Endothelial cell of umbilical vein (primary cell): Measurements from ENCODE around the gene KRTAP2-3. TPM values are rescaled to one million over a fixed set of nuclear protein-coding genes. Genes with fewer than 3 reads are reported as not detected.

Experiments
- BruUV-seq: library from RNA; stranded (reverse); fragments of 400-500 nt; replicated peaks from 2 replicates; lab custom pipeline; 2021; lab: Mats Ljungman, UMichigan
- CTCF ChIA-PET: fragments of 300-600, 350-600 bp; sonication (Branson Sonifier 250); formaldehyde crosslinking; loops from one replicate; lab custom pipeline; 2021; ENCODE audit warnings: antibody characterized with exemption, inconsistent platforms; lab: Charles Lee
- POLR2A ChIA-PET: fragments of 300-600, 350-600 bp; sonication (Branson Sonifier 250); formaldehyde crosslinking; loops from one replicate; lab custom pipeline; 2021; ENCODE audit warnings: antibody characterized with exemption, inconsistent platforms; lab: Charles Lee
- DNase-seq: peaks from one replicate; pipeline ENCODE4 v3.0.0-alpha.2; 2011; ENCODE audit warnings: low read depth, low spot score
- FAIRE-seq: peaks from 2 replicates; lab custom pipeline; 2011; peaks lifted over from hg19 to GRCh38; lab: Jason Lieb, UNC
- H2AFZ ChIP-seq: 2 replicates; pipeline ENCODE4 v1.6.0; 2012; ENCODE audit warnings: low read depth, low read length, control low read depth, inconsistent platforms
- H3K27ac ChIP-seq: 2 replicates; pipeline ENCODE4 v1.5.1; 2011; ENCODE audit warnings: low read depth, mild to moderate bottlenecking, control low read depth, low read length, moderate library complexity; ENCODE audit not compliant: insufficient read depth
- H3K27me3 ChIP-seq, 2 experiments: 2 replicates each; pipeline versions ENCODE4 v1.6.0 to v1.6.1; 2011; ENCODE audit warnings: low read length in 2 of 2, mixed read lengths in 1 of 2; ENCODE audit not compliant: control insufficient read depth in 2 of 2, insufficient read depth in 2 of 2
- H3K36me3 ChIP-seq, 2 experiments: 2 replicates in 1 of 2; 3 replicates in 1 of 2; pipeline ENCODE4 v1.5.1; 2011; ENCODE audit warnings: low read length in 2 of 2, mild to moderate bottlenecking in 1 of 2, moderate library complexity in 1 of 2; ENCODE audit not compliant: control insufficient read depth in 2 of 2, insufficient read depth in 2 of 2; ENCODE audit errors: extremely low read depth in 1 of 2
- H3K4me1 ChIP-seq: 3 replicates; pipeline ENCODE4 v1.5.1; 2011; ENCODE audit warnings: mild to moderate bottlenecking, low read length; ENCODE audit not compliant: control insufficient read depth, insufficient read depth; ENCODE audit errors: extremely low read depth
- H3K4me2 ChIP-seq: 2 replicates; pipeline ENCODE4 v1.6.1; 2011; ENCODE audit warnings: low read length, control low read depth, mixed read lengths; ENCODE audit not compliant: insufficient read depth
- H3K4me3 ChIP-seq, 3 experiments: fragments of 200-600 bp in 1 of 3; sonication (generic), shearing (Covaris generic) in 1 of 3; replicated peaks in 1 of 3; 2 replicates each; pipeline ENCODE4 v1.5.1; 2011 to 2016; ENCODE audit warnings: control low read depth in 3 of 3, low read length in 3 of 3, mild to moderate bottlenecking in 2 of 3, inconsistent platforms in 1 of 3, low read depth in 1 of 3, moderate library complexity in 1 of 3; ENCODE audit not compliant: insufficient read depth in 1 of 3
- H3K79me2 ChIP-seq: 2 replicates; pipeline ENCODE4 v1.6.0; 2012; ENCODE audit warnings: low read length, inconsistent platforms; ENCODE audit not compliant: control insufficient read depth, insufficient read depth
- H3K9ac ChIP-seq: replicated peaks from 2 replicates; pipeline ENCODE3; 2011; ENCODE audit warnings: low read length, control low read depth; ENCODE audit not compliant: insufficient read depth; ENCODE audit errors: extremely low read depth
- H3K9me1 ChIP-seq: replicated peaks from 3 replicates; pipeline ENCODE4 v1.6.0; 2011; ENCODE audit warnings: mild to moderate bottlenecking, low read length; ENCODE audit not compliant: control insufficient read depth, insufficient read depth; ENCODE audit errors: extremely low read depth
- H3K9me3 ChIP-seq: replicated peaks from 2 replicates; pipeline ENCODE4 v1.5.1; 2012; ENCODE audit warnings: low read length, inconsistent platforms; ENCODE audit not compliant: control insufficient read depth, insufficient read depth
- H4K20me1 ChIP-seq: replicated peaks from 2 replicates; pipeline ENCODE3; 2011; ENCODE audit warnings: mild to moderate bottlenecking, low read length; ENCODE audit not compliant: control insufficient read depth, insufficient read depth; ENCODE audit errors: extremely low read depth
- EZH2 ChIP-seq: IDR thresholded peaks from 2 replicates; pipeline ENCODE4 v1.6.1; 2012; ENCODE audit warnings: borderline replicate concordance, low read depth, mild to moderate bottlenecking, moderate library complexity, low read length, inconsistent platforms; ENCODE audit not compliant: severe bottlenecking
- FOS ChIP-seq: IDR thresholded peaks from 2 replicates; pipeline ENCODE4 v1.6.1; 2011; ENCODE audit warnings: mild to moderate bottlenecking, low read length, moderate library complexity, borderline replicate concordance; ENCODE audit not compliant: insufficient read depth
- JUN ChIP-seq: IDR thresholded peaks from 2 replicates; pipeline ENCODE4 v1.6.1; 2011; ENCODE audit warnings: borderline replicate concordance, low read depth; ENCODE audit not compliant: insufficient read length, insufficient read depth
- MYC ChIP-seq: IDR thresholded peaks from one replicate; pipeline ENCODE4 v1.6.1; 2011; ENCODE audit warnings: mild to moderate bottlenecking, low read depth, low read length
- POLR2A ChIP-seq: IDR thresholded peaks from 2 replicates; pipeline ENCODE4 v1.6.1; 2012; ENCODE audit warnings: low read depth, mild to moderate bottlenecking, control low read depth, low read length
- POLR2AphosphoS5 ChIP-seq: IDR thresholded peaks from 2 replicates; pipeline ENCODE4 v1.6.1; 2012; ENCODE audit warnings: low read depth, mild to moderate bottlenecking, control low read depth, low read length, moderate library complexity; ENCODE audit not compliant: insufficient read depth
- dilution Hi-C: fragments of 300-500 bp; cut with MboI; formaldehyde crosslinking; loops from one replicate; pipeline ENCODE4 v1.15.0; 2019; ENCODE audit warnings: low sequenced_read_pairs; ENCODE audit not compliant: extremely low pct_ligation_motif_present
- intact Hi-C: fragments of 100-400 bp; cut with micrococcal nuclease; formaldehyde crosslinking; loops from one replicate; pipeline ENCODE4 v1.10.0; 2022
- polyA plus RNA-seq, 4 experiments: library from polyadenylated mRNA; depleted of rRNA in 3 of 4; stranded (reverse) in 3 of 4; unstranded in 1 of 4; fragments of >200 nt; gene quantifications; 2 replicates each; pipeline versions ENCODE4 v1.2.1 to v1.2.3, GENCODE V29; 2011 to 2012; ENCODE audit warnings: missing spikeins in 1 of 4
- total RNA-seq: library from RNA; stranded (reverse); gene quantifications from 2 replicates; pipeline ENCODE4 v1.2.3, GENCODE V29; 2021
- TF ChIP-seq, protein P1 (sequence below): IDR thresholded peaks from 2 replicates; pipeline ENCODE4 v1.6.1; 2011; ENCODE audit not compliant: insufficient read depth, insufficient read length

KRTAP2-3 gene
- total and polyA plus RNA-seq, 2 donors (not counting 3 experiments of a cell fraction or from before 2014, with no cell fraction given) = not detected

DNA sequence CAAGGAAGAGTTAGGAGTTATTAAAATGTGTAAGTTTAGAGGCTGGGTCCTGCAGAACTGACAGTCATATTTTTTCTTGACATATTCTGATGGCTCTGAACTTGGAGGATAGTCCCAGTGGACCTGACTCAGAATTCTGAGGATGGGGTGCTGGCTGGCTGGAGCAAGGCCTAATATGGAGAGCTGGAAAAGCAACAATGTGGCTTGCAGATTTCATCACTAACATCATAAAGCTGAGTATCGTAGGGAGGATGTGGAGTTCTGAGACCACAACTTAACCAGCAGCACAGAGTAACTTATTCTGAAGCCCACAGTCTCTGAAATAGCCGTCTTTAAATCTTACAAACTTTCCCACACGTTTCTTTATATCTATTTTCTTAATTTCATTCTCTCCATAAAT, 35.2 kb downstream of the KRTAP2-3 start:
- peaks cover 0 to 2% of the 10 kb centered on the region in 2 experiments for H3K27me3 ChIP-seq
- dilution Hi-C loops (no loop called here), intact Hi-C loops (loop anchor here (10.0 kb wide), 1 partner anchor 750 kb away; no protein-coding TSS in a partner anchor)
- no peak overlapping the region for H3K9ac ChIP-seq
- TF ChIP-seq POLR2AphosphoS5 = no peak
- no peak for TF ChIP-seq FOS
- no peak for TF ChIP-seq EZH2
- no peak overlapping the region for H3K27ac ChIP-seq
- no peaks in the 10 kb centered on the region for H3K9me3 ChIP-seq
- no peaks in the 10 kb centered on the region for H4K20me1 ChIP-seq
- H3K4me2 ChIP-seq = no peak overlapping the region
- FAIRE-seq (no peak), DNase-seq (no peak)
- BruUV-seq = no TSS peak
- POLR2A ChIA-PET = no interaction called here
- no peaks in the 10 kb centered on the region for H3K9me1 ChIP-seq
- H3K36me3 ChIP-seq = no peaks in the 10 kb centered on the region
- no peaks in the 10 kb centered on the region for H3K79me2 ChIP-seq
- CTCF ChIA-PET = no interaction called here
- H3K4me3 ChIP-seq = no peak overlapping the region
- no peak overlapping the region for H2AFZ ChIP-seq
- no peaks in the 10 kb centered on the region for H3K4me1 ChIP-seq

DNA sequence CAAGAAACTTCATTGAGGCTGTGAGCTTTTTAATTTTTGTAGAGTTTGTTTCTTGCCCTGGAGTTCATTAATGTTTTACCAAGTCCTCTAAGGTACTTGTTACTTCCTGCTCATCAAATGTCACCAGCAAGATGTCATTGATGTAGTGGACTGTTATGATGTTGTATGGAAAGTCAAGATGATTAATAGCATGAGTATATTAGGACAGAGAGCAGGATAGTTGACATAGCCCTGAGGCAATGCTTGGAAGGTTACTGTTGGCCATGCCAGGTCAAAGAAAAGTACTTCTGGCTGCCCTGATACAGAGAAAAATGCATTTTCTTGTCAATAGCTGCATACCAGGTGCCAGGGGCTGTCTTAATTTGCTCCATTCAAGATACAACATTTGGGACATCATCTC, 39.6 kb downstream of the KRTAP2-3 start:
- no TSS peak for BruUV-seq
- no peak for FAIRE-seq
- Histone ChIP-seq H4K20me1 (no peaks in the 10 kb centered on the region), H3K9me3 (no peaks in the 10 kb centered on the region), H3K4me2 (no peak overlapping the region), H3K27ac (no peak overlapping the region), H3K36me3 (no peaks in the 10 kb centered on the region), H3K4me1 (no peaks in the 10 kb centered on the region), H3K9me1 (no peaks in the 10 kb centered on the region), H3K27me3 (peaks cover 0 to 2% of the 10 kb centered on the region in 2 experiments), H3K79me2 (no peaks in the 10 kb centered on the region), H3K4me3 (no peak overlapping the region), H2AFZ (no peak overlapping the region), H3K9ac (no peak overlapping the region)
- POLR2A ChIA-PET = no interaction called here
- CTCF ChIA-PET = no interaction called here
- dilution Hi-C loops = no loop called here
- no peak for DNase-seq
- TF ChIP-seq JUN = no peak
- no peak for TF ChIP-seq POLR2A
- no peak for TF ChIP-seq FOS
- TF ChIP-seq, protein P1, sequence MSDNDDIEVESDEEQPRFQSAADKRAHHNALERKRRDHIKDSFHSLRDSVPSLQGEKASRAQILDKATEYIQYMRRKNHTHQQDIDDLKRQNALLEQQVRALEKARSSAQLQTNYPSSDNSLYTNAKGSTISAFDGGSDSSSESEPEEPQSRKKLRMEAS = no peak
- TF ChIP-seq MYC = no peak
- intact Hi-C loops = loop anchor here (10.0 kb wide), 1 partner anchor 746 kb away; no protein-coding TSS in a partner anchor
